ENCODE results near the gene F12. TPM values are rescaled to one million over a fixed set of nuclear protein-coding genes. Genes with fewer than 3 reads are reported as not detected.

F12 gene
- total RNA-seq, 1 donor from 2014 or later = not detected

DNA sequence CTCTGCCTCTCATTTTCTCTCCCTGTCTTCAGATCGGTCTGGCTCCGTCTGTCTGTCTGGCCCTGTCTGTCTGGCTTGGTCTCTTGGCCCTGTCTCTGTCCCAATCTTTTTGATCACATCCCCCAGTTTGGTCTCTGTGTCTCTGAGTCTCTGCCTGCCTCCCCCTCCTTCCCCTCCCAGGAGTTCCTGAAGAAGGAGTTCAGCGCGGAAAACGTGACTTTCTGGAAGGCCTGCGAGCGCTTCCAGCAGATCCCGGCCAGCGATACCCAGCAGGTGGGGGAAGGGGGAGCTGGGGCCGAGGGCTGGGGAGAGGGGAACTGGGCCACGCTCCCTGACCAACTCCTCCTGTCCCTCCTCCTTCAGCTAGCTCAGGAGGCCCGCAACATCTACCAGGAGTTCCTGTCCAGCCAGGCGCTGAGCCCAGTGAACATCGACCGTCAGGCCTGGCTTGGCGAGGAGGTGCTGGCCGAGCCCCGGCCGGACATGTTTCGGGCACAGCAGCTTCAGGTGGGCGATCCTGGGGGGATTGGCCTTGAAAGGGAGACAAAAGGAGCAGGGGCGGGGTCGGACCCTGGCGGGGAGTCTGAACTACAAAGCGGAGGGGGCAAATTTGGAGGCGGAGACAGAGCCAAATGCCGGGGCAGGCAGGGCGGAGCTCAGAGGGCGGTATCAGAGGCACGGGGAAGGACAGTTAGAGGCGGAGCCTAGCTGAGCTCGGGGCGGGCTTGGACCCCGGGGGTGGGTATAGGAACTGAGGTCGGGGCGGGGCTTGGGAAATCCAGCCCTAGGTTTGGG, 42.6 kb downstream of the F12 start:
- Histone ChIP-seq H3K9me3 (no peaks in the 10 kb centered on the region), H3K36me3 (no peaks in the 10 kb centered on the region), H3K4me1 (peaks cover 7 to 18% of the 10 kb centered on the region in 2 donors), H3K27ac (peak overlapping the region; percentile 71 to 78), H3K27me3 (no peaks in the 10 kb centered on the region), H3K4me3 (peak overlapping the region; percentile 41 to 62)
- TF ChIP-seq, protein P1, sequence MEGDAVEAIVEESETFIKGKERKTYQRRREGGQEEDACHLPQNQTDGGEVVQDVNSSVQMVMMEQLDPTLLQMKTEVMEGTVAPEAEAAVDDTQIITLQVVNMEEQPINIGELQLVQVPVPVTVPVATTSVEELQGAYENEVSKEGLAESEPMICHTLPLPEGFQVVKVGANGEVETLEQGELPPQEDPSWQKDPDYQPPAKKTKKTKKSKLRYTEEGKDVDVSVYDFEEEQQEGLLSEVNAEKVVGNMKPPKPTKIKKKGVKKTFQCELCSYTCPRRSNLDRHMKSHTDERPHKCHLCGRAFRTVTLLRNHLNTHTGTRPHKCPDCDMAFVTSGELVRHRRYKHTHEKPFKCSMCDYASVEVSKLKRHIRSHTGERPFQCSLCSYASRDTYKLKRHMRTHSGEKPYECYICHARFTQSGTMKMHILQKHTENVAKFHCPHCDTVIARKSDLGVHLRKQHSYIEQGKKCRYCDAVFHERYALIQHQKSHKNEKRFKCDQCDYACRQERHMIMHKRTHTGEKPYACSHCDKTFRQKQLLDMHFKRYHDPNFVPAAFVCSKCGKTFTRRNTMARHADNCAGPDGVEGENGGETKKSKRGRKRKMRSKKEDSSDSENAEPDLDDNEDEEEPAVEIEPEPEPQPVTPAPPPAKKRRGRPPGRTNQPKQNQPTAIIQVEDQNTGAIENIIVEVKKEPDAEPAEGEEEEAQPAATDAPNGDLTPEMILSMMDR (IDR thresholded peaks at IDR 0.05) = no peak
- peak; percentile 63 to 94 for DNase-seq (ENCODE audit: low spot score in 2 of 2)
- intact Hi-C loops (cut with DNase I) = loop anchor here (1.0 to 2.0 kb wide), 2 partner anchors 15 to 60 kb away; partner anchors contain the start of genes GRK6 and LMAN2

DNA sequence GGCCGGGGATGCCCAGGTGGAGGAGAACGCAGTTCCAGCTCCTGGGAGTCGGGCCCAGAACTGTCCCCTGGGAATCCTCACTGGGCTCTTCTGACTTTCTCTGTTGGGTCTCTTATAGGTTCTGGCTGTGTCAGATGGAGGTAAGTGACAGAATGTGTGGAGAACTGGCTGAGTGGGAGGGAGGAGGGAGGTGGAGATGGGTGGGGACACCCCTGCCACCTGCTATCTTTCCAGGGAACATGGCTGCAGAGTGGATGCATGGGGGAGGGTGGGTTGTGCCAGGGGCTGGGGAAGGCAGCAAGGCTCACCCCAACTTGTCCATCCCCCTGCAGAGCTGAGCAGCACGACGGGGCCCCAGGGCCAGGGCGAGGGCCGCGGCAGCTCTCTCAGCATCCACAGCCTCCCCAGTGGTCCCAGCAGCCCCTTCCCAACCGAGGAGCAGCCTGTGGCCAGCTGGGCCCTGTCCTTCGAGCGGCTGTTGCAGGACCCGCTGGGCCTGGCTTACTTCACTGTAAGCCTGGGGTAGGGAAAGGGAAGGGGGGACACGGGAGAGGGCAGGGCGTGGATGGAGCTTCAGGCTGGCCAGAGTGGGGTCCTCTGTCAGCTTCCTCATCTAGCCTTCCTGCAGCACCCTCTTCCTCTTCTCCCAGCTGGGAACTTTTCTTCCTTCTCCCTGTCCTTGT, 43.4 kb downstream of the F12 start:
- Histone ChIP-seq H3K4me3 (peak overlapping the region in 1 of 2 donors; percentile 62), H3K36me3 (no peaks in the 10 kb centered on the region), H3K4me1 (peaks cover 7 to 18% of the 10 kb centered on the region in 2 donors), H3K27ac (peak overlapping the region; percentile 71 to 78), H3K9me3 (no peaks in the 10 kb centered on the region), H3K27me3 (no peaks in the 10 kb centered on the region)
- intact Hi-C loops (cut with DNase I) = loop anchor here (1.0 to 2.0 kb wide), 2 partner anchors 15 to 61 kb away; partner anchors contain the start of genes GRK6 and LMAN2
- TF ChIP-seq, protein P1 (IDR thresholded peaks at IDR 0.05) = no peak
- DNase-seq (ENCODE audit: low spot score in 2 of 2) = no peak

DNA sequence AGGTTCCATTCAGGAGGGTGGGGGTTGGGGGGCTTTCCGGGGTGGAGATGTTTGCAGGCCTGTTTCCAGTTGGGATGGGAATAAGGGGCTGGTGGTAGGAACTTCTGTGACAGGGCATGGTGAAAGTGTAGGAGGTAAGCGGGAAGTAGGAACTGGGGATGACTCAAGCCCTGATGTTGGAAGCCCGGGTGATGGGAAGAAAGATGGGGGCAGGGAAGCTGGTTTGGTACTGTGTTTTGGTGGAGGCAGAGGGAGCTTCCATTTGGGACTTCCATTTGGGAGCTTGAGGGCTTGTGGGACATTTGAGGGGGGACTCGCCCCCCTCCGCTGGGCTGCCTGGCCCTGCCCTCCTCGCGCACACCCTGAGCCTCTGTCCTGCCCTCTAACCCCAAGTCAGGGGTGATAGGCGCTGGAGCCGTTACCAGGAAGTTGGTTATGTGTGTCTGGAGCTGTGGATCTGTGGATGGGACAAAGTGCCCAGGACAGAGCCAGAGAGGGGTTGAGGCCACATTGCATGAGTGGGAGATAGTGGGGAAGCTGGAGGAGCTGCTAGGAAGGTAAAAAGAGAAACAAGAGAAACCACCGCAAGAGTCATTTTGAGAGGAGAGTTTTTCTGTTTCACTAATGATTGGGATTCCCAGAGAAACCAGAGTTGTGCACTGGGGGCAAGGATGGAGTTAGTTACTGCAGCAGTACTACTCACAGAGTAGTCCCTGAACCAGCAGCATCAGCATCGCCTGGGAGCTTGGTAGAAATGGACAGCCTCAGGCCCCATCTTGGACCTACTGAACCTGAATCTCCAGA, 45.0 kb downstream of the F12 start:
- DNase-seq (ENCODE audit: low spot score in 2 of 2) = no peak
- no peaks in the 10 kb centered on the region for H3K27me3 ChIP-seq
- H3K27ac ChIP-seq = no peak overlapping the region
- no peak overlapping the region for H3K4me3 ChIP-seq
- intact Hi-C loops (cut with DNase I) = no loop called here
- H3K4me1 ChIP-seq = peaks cover 7 to 18% of the 10 kb centered on the region in 2 donors
- TF ChIP-seq, protein P1 (IDR thresholded peaks at IDR 0.05) = no peak
- H3K36me3 ChIP-seq = no peaks in the 10 kb centered on the region
- H3K9me3 ChIP-seq = no peaks in the 10 kb centered on the region

DNA sequence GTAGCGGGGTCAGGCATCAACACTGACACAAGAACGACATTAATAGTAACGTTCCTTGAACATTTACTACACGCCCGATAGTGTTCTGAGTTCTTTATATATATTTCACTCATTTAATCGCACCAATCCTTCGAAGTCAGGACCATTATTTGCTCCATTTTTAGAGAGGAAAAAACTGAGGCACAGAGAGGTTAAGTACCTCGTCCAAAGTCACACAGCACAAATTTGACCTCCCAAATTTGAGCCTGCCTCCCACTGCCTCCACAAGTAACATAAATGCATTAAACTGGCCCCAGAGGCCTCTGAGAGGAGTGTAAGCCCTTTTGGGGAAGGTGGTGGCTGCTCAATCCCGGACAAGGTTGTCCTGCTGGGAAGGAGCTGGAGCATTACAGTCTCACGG, 45.8 kb downstream of the F12 start:
- no peak overlapping the region for H3K27ac ChIP-seq
- H3K4me3 ChIP-seq = peak overlapping the region; percentile 53 to 66
- no peaks in the 10 kb centered on the region for H3K27me3 ChIP-seq
- no peaks in the 10 kb centered on the region for H3K9me3 ChIP-seq
- intact Hi-C loops (cut with DNase I) = no loop called here
- TF ChIP-seq, protein P1 (IDR thresholded peaks at IDR 0.05) = no peak
- H3K4me1 ChIP-seq = peaks cover 7 to 18% of the 10 kb centered on the region in 2 donors
- no peak for DNase-seq (ENCODE audit: low spot score in 2 of 2)
- no peaks in the 10 kb centered on the region for H3K36me3 ChIP-seq
